ENCODE measurements around the gene SEH1L.

Gene SEH1L

GRCh38 chr18:12934454-12935071 lies 13.2 kb upstream of the SEH1L start:
- ChIA-PET POLR2A (interaction anchor here (0.6 to 2.1 kb wide), 4 partner anchors 51 to 233 kb away, joined by 4 to 12 read pairs (median 6); partner anchors contain the start of genes CEP192 and PTPN2), CTCF (interaction anchor here (0.5 to 4.7 kb wide), 55 partner anchors 8 to 866 kb away, joined by 3 to 224 read pairs (median 4); partner anchors contain the start of genes CEP76, PSMG2 and PTPN2)
- Histone ChIP-seq H3K36me3 (ENCODE audit: control insufficient read depth in 2 of 2, insufficient read depth in 1 of 2, low read length in 2 of 2) (no peaks in the 10 kb centered on the region), H3K9me3 (ENCODE audit: control insufficient read depth, insufficient read depth, low read depth, low read length) (no peaks in the 10 kb centered on the region), H3K27ac (ENCODE audit: extremely low read depth, low read depth, low read length) (no peak overlapping the region), H3K4me3 (ENCODE audit: low read depth, low read length) (no peak overlapping the region), H3K4me1 (ENCODE audit: control insufficient read depth, insufficient read depth, low read length) (no peaks in the 10 kb centered on the region)
- 0 out of 2 replicates have a peak, but pooled peaks have one; percentile 49 for TF ChIP-seq ZFP37 (tag by site-specific recombination; IDR thresholded peaks at IDR 0.05)
- no peak for TF ChIP-seq ZNF514 (tag by site-specific recombination; IDR thresholded peaks at IDR 0.05)
- TF ChIP-seq ZNF561 (tag by site-specific recombination; IDR thresholded peaks at IDR 0.05; ENCODE audit: borderline replicate concordance), result 0 out of 2 replicates have a peak, but pooled peaks have one; percentile 36
- TF ChIP-seq ZNF521 (tag by site-specific recombination; IDR thresholded peaks at IDR 0.05), result no peak
- no peak for TF ChIP-seq ZNF354C (tag by site-specific recombination; IDR thresholded peaks at IDR 0.05; ENCODE audit: borderline replicate concordance, low read depth)
- no peak for TF ChIP-seq ZFHX2 (tag by site-specific recombination; conservative IDR thresholded peaks at IDR 0.05)
- TF ChIP-seq ZNF10 (tag by site-specific recombination; IDR thresholded peaks at IDR 0.05), result no peak
- peak; percentile 75; the same call in 1 of the 2 replicates for TF ChIP-seq ZSCAN30 (tag by site-specific recombination; IDR thresholded peaks at IDR 0.05)
- peak; percentile 95 for TF ChIP-seq ZNF654 (tag by site-specific recombination; IDR thresholded peaks at IDR 0.05; ENCODE audit: low read depth)
- TF ChIP-seq PATZ1 (tag by site-specific recombination; IDR thresholded peaks at IDR 0.05), result no peak
- no peak for TF ChIP-seq ZNF747 (tag by site-specific recombination; IDR thresholded peaks at IDR 0.05)
- TF ChIP-seq ZNF2 (tag by site-specific recombination; IDR thresholded peaks at IDR 0.05), result peak; percentile 23; the same call in 1 of the 2 replicates
- peak; percentile 91 for TF ChIP-seq CTCF (tag by site-specific recombination; IDR thresholded peaks at IDR 0.05)
- TF ChIP-seq ZNF660 (tag by site-specific recombination; IDR thresholded peaks at IDR 0.05), result 0 out of 2 replicates have a peak, but pooled peaks have one; percentile 29
- TF ChIP-seq YY2 (tag by site-specific recombination; IDR thresholded peaks at IDR 0.05), result no peak

GRCh38 chr18:12939162-12939561 lies 8.6 kb upstream of the SEH1L start:
- no peaks in the 10 kb centered on the region for H3K9me3 ChIP-seq (ENCODE audit: control insufficient read depth, insufficient read depth, low read depth, low read length)
- H3K4me1 ChIP-seq (ENCODE audit: control insufficient read depth, insufficient read depth, low read length), result no peaks in the 10 kb centered on the region
- no peak for TF ChIP-seq ZBTB7A (tag by site-specific recombination; IDR thresholded peaks at IDR 0.05; ENCODE audit: low read depth)
- TF ChIP-seq ZNF223 (tag by site-specific recombination; IDR thresholded peaks at IDR 0.05), result no peak
- no peak for TF ChIP-seq ZNF174 (tag by site-specific recombination; IDR thresholded peaks at IDR 0.05)
- TF ChIP-seq GLI4 (tag by site-specific recombination; IDR thresholded peaks at IDR 0.05), result no peak
- TF ChIP-seq ZFP41 (tag by site-specific recombination; IDR thresholded peaks at IDR 0.05; ENCODE audit: borderline replicate concordance), result no peak
- no peak for TF ChIP-seq ZNF366 (tag by site-specific recombination; conservative IDR thresholded peaks at IDR 0.05)
- TF ChIP-seq ZNF837 (tag by site-specific recombination; IDR thresholded peaks at IDR 0.05), result no peak
- TF ChIP-seq KLF9 (tag by site-specific recombination; IDR thresholded peaks at IDR 0.05; ENCODE audit: low read depth), result no peak
- no peak for TF ChIP-seq ZBTB8A (tag by site-specific recombination; IDR thresholded peaks at IDR 0.05)
- no peak for TF ChIP-seq ZNF19 (tag by site-specific recombination; IDR thresholded peaks at IDR 0.05; ENCODE audit: low read depth)
- H3K27ac ChIP-seq (ENCODE audit: extremely low read depth, low read depth, low read length), result no peak overlapping the region
- no peaks in the 10 kb centered on the region for H3K36me3 ChIP-seq (ENCODE audit: control insufficient read depth in 2 of 2, insufficient read depth in 1 of 2, low read length in 2 of 2)
- no peak overlapping the region for H3K4me3 ChIP-seq (ENCODE audit: low read depth, low read length)
- ChIA-PET POLR2A (no interaction called here), CTCF (interaction anchor here (0.9 to 2.0 kb wide), 5 partner anchors 194 to 548 kb away, joined by 3 to 5 read pairs (median 3); no protein-coding TSS in a partner anchor)

Data from HEK293 (cell line).